Superior temporal gyrus (tissue), 1 donor: ENCODE data around the gene GPATCH1.
A peak's percentile ranks its signal among the peaks of the same experiment; 100 is the strongest.
"Not testable (repeated sequence)": the region's sequence is repeated elsewhere in the genome, so short reads cannot be mapped to it uniquely, and the experiment has no call there.

Experiments used
- DNase-seq: peaks from one replicate; pipeline ENCODE4 v3.0.0-alpha.2; 2016; ENCODE audit errors: extremely low spot score

The GPATCH1 gene

GRCh38 chr19:33158365-33158764 is 77.4 kb downstream of the GPATCH1 start:
- no peak for DNase-seq

- no peak for DNase-seq
Observed at GRCh38 chr19:33159149-33159548, 78.2 kb downstream of the GPATCH1 start.

- DNase-seq = no peak
Observed at GRCh38 chr19:33159893-33160292, 78.9 kb downstream of the GPATCH1 start.

- DNase-seq = no peak
Observed at GRCh38 chr19:33161201-33161600, 80.2 kb downstream of the GPATCH1 start.

- no peak for DNase-seq
Observed at GRCh38 chr19:33163481-33163880, 82.5 kb downstream of the GPATCH1 start.

- DNase-seq = not testable (repeated sequence)
Observed at GRCh38 chr19:33166037-33166436, 85.1 kb downstream of the GPATCH1 start.

- DNase-seq = no peak
Observed at GRCh38 chr19:33167438-33167837, 86.5 kb downstream of the GPATCH1 start.

GRCh38 chr19:33168528-33168927 is 87.5 kb downstream of the GPATCH1 start:
- no peak for DNase-seq

- no peak for DNase-seq
Observed at GRCh38 chr19:33171222-33171795, 90.3 kb downstream of the GPATCH1 start.

- DNase-seq = no peak
Observed at GRCh38 chr19:33171916-33172359, 91.0 kb downstream of the GPATCH1 start.

GRCh38 chr19:33174186-33174585 is 93.2 kb downstream of the GPATCH1 start:
- no peak for DNase-seq

- no peak for DNase-seq
Observed at GRCh38 chr19:33175156-33175782, 94.3 kb downstream of the GPATCH1 start.

- peak; percentile 50 for DNase-seq
Observed at GRCh38 chr19:33175886-33176669, 95.1 kb downstream of the GPATCH1 start.

GRCh38 chr19:33176670-33177416 is 95.9 kb downstream of the GPATCH1 start:
- peak; percentile 98 for DNase-seq

- DNase-seq = no peak
Observed at GRCh38 chr19:33177417-33177979, 96.5 kb downstream of the GPATCH1 start.
